Epithelial cell of proximal tubule (primary cell): ENCODE measurements around the gene DPH3. TPM values are rescaled to one million over a fixed set of nuclear protein-coding genes. Genes with fewer than 3 reads are reported as not detected.

Experiments
- DNase-seq: peaks from one replicate; pipeline ENCODE4 v3.0.0-alpha.2; 2011; ENCODE audit warnings: low read depth
- H3K4me3 ChIP-seq: 2 replicates; pipeline ENCODE4 v1.5.1; 2011; ENCODE audit warnings: low read depth, mild to moderate bottlenecking, low read length
- CTCF ChIP-seq: conservative IDR thresholded peaks from 2 replicates; pipeline ENCODE4 v1.5.1; 2012; ENCODE audit warnings: low read depth, mild to moderate bottlenecking, low read length
- total RNA-seq: library from RNA; depleted of rRNA; stranded (reverse); fragments of >200 nt; gene quantifications from 2 replicates; pipeline ENCODE4 v1.2.3, GENCODE V29; 2015

Gene DPH3
- total RNA-seq, 1 donor from 2014 or later, result 12.6 TPM

DNA sequence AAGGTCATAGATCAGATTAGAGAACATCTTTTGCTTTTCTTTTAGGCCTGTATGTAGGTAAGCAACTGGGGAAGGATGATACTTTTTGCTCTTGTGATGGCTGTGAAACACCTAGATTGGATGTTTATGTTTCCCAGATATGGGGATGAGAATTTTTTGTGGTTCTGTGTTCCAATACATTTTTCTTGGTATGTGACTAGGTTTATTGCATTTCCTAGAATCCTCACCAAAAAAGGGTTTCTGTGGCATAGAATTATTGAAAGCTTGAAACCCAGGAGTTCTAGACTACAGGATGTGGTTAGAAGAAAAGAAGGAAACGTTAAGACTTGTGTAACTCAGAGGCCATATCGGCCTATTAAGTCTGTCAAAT, 26.1 kb upstream of the DPH3 start:
- no peak overlapping the region for H3K4me3 ChIP-seq
- DNase-seq, result no peak
- TF ChIP-seq CTCF, result no peak

DNA sequence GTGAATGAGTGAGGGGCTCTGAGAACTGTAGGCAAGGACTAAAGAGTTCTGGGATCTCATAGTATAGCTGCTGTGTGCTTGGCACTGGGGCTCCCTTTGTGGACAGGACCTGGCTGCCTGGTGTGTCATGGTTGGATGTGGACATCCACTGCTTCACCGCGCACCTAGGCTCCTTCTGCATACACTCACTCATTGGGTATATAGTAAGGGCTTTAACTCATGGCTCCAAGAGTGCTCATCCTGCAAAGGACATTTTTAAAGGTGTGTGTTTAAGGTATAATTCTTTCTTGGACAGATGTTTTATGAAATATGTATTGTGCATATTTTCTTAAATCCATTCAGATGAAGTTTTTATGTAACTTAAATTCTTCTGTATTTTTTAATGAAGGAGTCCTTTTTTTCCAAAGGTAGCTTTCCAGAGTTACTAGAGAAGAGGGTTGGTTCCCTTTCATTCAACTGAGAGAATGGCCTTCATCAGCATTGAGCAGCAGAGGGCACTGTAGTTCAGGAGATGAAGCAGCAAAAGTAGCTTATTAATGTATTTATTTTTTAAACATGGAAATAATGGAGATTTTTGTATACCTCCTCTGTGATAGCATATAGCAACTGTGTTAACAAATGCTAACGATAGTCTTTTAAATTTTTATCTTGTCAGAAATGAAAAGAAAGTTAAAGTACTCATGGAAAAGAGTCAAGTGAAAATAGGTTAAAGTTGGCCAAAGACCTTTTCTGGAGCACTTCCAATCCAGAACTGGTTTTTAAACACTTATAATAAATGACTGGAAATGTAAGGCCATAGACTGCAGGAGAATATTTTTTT, 25.5 kb upstream of the DPH3 start:
- no peak overlapping the region for H3K4me3 ChIP-seq
- TF ChIP-seq CTCF, result peak; percentile 85
- no peak for DNase-seq

GRCh38 chr3:16289144-16289889, 24.6 kb upstream of the DPH3 start:
- H3K4me3 ChIP-seq, result no peak overlapping the region
- TF ChIP-seq CTCF, result no peak
- DNase-seq, result no peak

DNA sequence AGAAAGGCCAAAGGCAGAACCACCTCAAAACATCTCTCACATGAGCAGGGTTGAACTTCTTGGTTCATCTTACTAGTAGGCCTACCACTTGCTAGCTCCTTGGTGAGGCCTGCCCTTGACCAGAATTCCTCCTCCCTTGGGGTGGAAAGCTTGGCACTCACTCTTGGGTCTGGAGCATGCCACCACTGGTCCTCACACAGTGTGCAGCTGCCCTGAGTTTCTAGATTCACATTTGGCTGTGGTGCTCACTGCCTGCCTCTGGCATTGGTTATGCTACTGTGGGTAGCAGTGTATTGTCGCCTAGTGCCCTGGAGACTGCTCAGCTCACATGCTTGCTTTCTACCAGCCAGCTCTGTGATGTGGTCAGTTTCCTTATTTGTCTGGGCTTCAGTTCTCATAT, 23.9 kb upstream of the DPH3 start:
- DNase-seq, result no peak
- no peak overlapping the region for H3K4me3 ChIP-seq
- TF ChIP-seq CTCF, result no peak

GRCh38 chr3:16286751-16287543, 22.2 kb upstream of the DPH3 start:
- TF ChIP-seq CTCF, result no peak
- no peak overlapping the region for H3K4me3 ChIP-seq
- DNase-seq, result no peak

DNA sequence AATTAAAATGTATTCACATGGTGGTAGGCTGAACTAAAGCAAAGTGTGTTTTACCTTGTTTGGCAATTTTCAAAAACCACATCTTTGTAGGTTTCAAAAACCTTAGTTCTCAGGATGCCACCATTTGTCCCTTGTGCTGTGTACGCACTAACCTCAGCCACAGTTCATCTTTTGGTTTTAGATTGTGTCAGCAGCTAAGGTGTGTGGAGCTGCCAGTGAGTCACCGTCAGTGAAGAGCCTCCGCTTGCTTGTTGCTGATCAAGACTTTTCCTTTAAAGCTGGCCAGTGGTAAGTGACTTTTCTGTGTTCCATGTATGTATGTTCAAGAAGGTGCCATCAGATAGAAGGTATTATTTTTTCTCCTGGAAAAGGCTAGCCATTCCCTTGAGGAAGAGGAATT, 21.4 kb upstream of the DPH3 start:
- H3K4me3 ChIP-seq, result no peak overlapping the region
- no peak for TF ChIP-seq CTCF
- DNase-seq, result no peak
